ENCODE results near the gene MAGI2.

DNA sequence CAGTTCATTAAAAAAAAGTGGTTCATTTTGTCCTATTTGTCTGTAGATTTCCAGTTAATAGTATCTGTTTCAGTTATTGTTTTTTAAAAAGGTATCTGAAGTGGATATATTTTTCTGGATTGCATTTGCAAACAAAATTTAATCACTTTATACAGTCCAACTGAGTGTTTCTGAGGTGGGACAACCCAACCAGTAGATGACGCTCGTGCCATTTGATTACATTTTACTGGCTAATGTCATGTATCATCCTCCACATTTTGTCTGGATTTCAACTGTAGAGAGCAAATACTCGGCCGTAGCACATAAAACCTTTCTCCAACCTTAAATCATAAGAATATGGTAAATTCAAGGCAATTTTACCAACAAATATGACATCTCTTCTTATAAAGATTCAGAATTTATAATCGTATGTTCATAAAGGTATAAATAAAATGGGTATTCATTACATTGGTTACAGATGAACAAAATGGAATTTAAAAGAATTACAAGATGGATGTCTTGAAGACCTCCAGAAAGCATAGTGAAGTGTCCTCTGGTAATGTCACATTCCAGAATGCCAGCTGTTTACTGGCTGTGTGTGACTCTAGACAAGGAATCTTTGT lies 865.9 kb downstream of the MAGI2 start:
- TF ChIP-seq, protein P1, sequence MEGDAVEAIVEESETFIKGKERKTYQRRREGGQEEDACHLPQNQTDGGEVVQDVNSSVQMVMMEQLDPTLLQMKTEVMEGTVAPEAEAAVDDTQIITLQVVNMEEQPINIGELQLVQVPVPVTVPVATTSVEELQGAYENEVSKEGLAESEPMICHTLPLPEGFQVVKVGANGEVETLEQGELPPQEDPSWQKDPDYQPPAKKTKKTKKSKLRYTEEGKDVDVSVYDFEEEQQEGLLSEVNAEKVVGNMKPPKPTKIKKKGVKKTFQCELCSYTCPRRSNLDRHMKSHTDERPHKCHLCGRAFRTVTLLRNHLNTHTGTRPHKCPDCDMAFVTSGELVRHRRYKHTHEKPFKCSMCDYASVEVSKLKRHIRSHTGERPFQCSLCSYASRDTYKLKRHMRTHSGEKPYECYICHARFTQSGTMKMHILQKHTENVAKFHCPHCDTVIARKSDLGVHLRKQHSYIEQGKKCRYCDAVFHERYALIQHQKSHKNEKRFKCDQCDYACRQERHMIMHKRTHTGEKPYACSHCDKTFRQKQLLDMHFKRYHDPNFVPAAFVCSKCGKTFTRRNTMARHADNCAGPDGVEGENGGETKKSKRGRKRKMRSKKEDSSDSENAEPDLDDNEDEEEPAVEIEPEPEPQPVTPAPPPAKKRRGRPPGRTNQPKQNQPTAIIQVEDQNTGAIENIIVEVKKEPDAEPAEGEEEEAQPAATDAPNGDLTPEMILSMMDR (IDR thresholded peaks at IDR 0.05), result no peak
- TF ChIP-seq POLR2AphosphoS5 (IDR thresholded peaks at IDR 0.05) (no peak), POLR2A (IDR thresholded peaks at IDR 0.05) (no peak), EP300 (IDR thresholded peaks at IDR 0.05) (no peak)
